OCI-LY7 (cell line): ENCODE results near the gene CACNA1B. TPM values are rescaled to one million over a fixed set of nuclear protein-coding genes. Genes with fewer than 3 reads are reported as not detected.

Experiments
- BruUV-seq: library from RNA; stranded (reverse); fragments of 400-500 nt; replicated peaks from 2 replicates; lab custom pipeline; 2021; lab: Mats Ljungman, UMichigan
- CTCF ChIA-PET: fragments of 300-600 bp; sonication (Branson Sonifier 250); formaldehyde crosslinking; loops from one replicate; lab custom pipeline; 2022; ENCODE audit warnings: antibody characterized with exemption; ENCODE audit not compliant: unreplicated experiment; lab: Charles Lee
- POLR2A ChIA-PET: fragments of 300-600 bp; sonication (Branson Sonifier 250); formaldehyde crosslinking; loops from one replicate; lab custom pipeline; 2022; ENCODE audit warnings: antibody characterized with exemption; lab: Charles Lee
- DNase-seq: peaks from one replicate; pipeline ENCODE4 v3.0.0-alpha.2; 2015; ENCODE audit warnings: low spot score
- H2AFZ ChIP-seq: fragments of 200-600 bp; sonication (generic), shearing (Covaris generic); 2 replicates; pipeline ENCODE4 v1.6.1; 2014; ENCODE audit warnings: mild to moderate bottlenecking, antibody characterized with exemption, low read length, moderate library complexity
- H3K27ac ChIP-seq: fragments of 200-600 bp; sonication (generic); 2 replicates; pipeline ENCODE4 v1.5.1; 2014; ENCODE audit warnings: mixed run types, low read depth, mild to moderate bottlenecking, moderate library complexity, low read length, inconsistent platforms; ENCODE audit not compliant: poor library complexity, severe bottlenecking
- H3K36me3 ChIP-seq: fragments of 200-600 bp; sonication (generic); 2 replicates; pipeline ENCODE4 v1.6.1; 2014; ENCODE audit warnings: mild to moderate bottlenecking, antibody characterized with exemption, low read length, moderate library complexity, mixed read lengths; ENCODE audit not compliant: insufficient read depth
- H3K4me1 ChIP-seq: fragments of 200-600 bp; sonication (generic); 2 replicates; pipeline ENCODE4 v1.5.1; 2014; ENCODE audit warnings: mild to moderate bottlenecking, low read length; ENCODE audit not compliant: insufficient read depth, poor library complexity, severe bottlenecking
- H3K4me2 ChIP-seq: fragments of 200-600 bp; sonication (generic); 2 replicates; pipeline ENCODE4 v1.6.1; 2014; ENCODE audit warnings: mild to moderate bottlenecking, low read length
- H3K4me3 ChIP-seq: fragments of 200-600 bp; sonication (generic); 2 replicates; pipeline ENCODE4 v1.5.1; 2014; ENCODE audit warnings: mild to moderate bottlenecking, low read depth, low read length; ENCODE audit not compliant: poor library complexity, severe bottlenecking
- H3K79me2 ChIP-seq: fragments of 200-600 bp; sonication (generic); 2 replicates; pipeline ENCODE4 v1.6.1; 2016; ENCODE audit warnings: low read depth, mild to moderate bottlenecking, low read length, moderate library complexity, mixed read lengths; ENCODE audit not compliant: insufficient read depth
- H3K9me2 ChIP-seq: fragments of 200-600 bp; sonication (generic); 2 replicates; pipeline ENCODE4 v1.6.1; 2016; ENCODE audit warnings: mild to moderate bottlenecking, low read length, mixed read lengths; ENCODE audit not compliant: insufficient read depth
- H3K9me3 ChIP-seq: fragments of 200-600 bp; sonication (generic); 2 replicates; pipeline ENCODE4 v1.6.1; 2014; ENCODE audit warnings: mild to moderate bottlenecking, mixed run types, low read length, mixed read lengths
- H4K20me1 ChIP-seq: fragments of 200-600 bp; sonication (generic); 2 replicates; pipeline ENCODE4 v1.6.1; 2014; ENCODE audit warnings: mild to moderate bottlenecking, antibody characterized with exemption, low read length, moderate library complexity, mixed read lengths; ENCODE audit not compliant: insufficient read depth
- CTCF ChIP-seq: fragments of 200-600 bp; sonication (generic); conservative IDR thresholded peaks from 2 replicates; pipeline ENCODE4 v1.5.1; 2014; ENCODE audit warnings: mild to moderate bottlenecking, antibody characterized with exemption, low read length, moderate library complexity, mixed read lengths
- EZH2phosphoT487 ChIP-seq: fragments of 200-600 bp; sonication (generic); IDR thresholded peaks from 2 replicates; pipeline ENCODE4 v1.6.1; 2018; ENCODE audit warnings: low read depth, borderline replicate concordance, mild to moderate bottlenecking, mixed run types, antibody characterized with exemption, low read length, moderate library complexity, mixed read lengths
- intact Hi-C: fragments of 100-400 bp; cut with micrococcal nuclease; formaldehyde crosslinking; loops from one replicate; pipeline ENCODE4 v1.10.0; 2022; ENCODE audit not compliant: unreplicated experiment
- total RNA-seq, 2 experiments: library from RNA; depleted of rRNA in 1 of 2; stranded (reverse); fragments of >200 nt in 1 of 2; shearing (Covaris generic) in 1 of 2; gene quantifications; 2 replicates each; pipeline ENCODE4 v1.2.3, GENCODE V29; 2014 to 2022

The CACNA1B gene
- total RNA-seq, 2 experiments from 2014 or later: not detected

- ChIA-PET CTCF (no interaction called here), POLR2A (interaction anchor here (0.5 kb wide), 1 partner anchor 65 kb away, joined by 4 read pairs; no protein-coding TSS in a partner anchor)
- Histone ChIP-seq H3K36me3 (peaks cover 96% of the 10 kb centered on the region), H4K20me1 (no peaks in the 10 kb centered on the region), H3K79me2 (no peaks in the 10 kb centered on the region), H3K27ac (no peak overlapping the region), H3K4me2 (no peak overlapping the region), H3K4me1 (peaks cover 12% of the 10 kb centered on the region), H2AFZ (no peak overlapping the region), H3K9me3 (no peaks in the 10 kb centered on the region), H3K9me2 (no peaks in the 10 kb centered on the region), H3K4me3 (no peak overlapping the region)
- TF ChIP-seq CTCF (no peak), EZH2phosphoT487 (no peak)
- no TSS peak for BruUV-seq
- intact Hi-C loops: no loop called here
- no peak for DNase-seq
These were observed 48.2 kb upstream of the CACNA1B start for GRCh38 chr9:137829260-137829996.

- Histone ChIP-seq H3K27ac (no peak overlapping the region), H3K9me3 (no peaks in the 10 kb centered on the region), H3K4me2 (no peak overlapping the region), H4K20me1 (no peaks in the 10 kb centered on the region), H3K79me2 (no peaks in the 10 kb centered on the region), H3K4me3 (no peak overlapping the region), H2AFZ (no peak overlapping the region), H3K36me3 (peaks cover 98% of the 10 kb centered on the region), H3K4me1 (no peaks in the 10 kb centered on the region), H3K9me2 (no peaks in the 10 kb centered on the region)
- BruUV-seq: no TSS peak
- intact Hi-C loops: no loop called here
- ChIA-PET CTCF (no interaction called here), POLR2A (no interaction called here)
- no peak for TF ChIP-seq EZH2phosphoT487
- no peak for TF ChIP-seq CTCF
- no peak for DNase-seq
These were observed 45.3 kb upstream of the CACNA1B start for GRCh38 chr9:137832191-137832700.
